RKO (cell line): ENCODE measurements around the gene HORMAD1.
A peak's percentile ranks its signal among the peaks of the same experiment; 100 is the strongest.
"Not testable (repeated sequence)": the region's sequence is repeated elsewhere in the genome, so short reads cannot be mapped to it uniquely, and the experiment has no call there.

ENCODE experiments used
- DNase-seq: peaks from one replicate; pipeline ENCODE4 v3.0.0-alpha.2; 2016; ENCODE audit warnings: low spot score

HORMAD1 gene

GRCh38 chr1:150696995-150697927 lies 23.4 kb downstream of the HORMAD1 start, which contains the start of gene GOLPH3L:
GOLPH3L (minus strand) TSS chr1:150697154; CDS start chr1:150694838, 2,316 bp downstream.
- DNase-seq: peak; percentile 99

GRCh38 chr1:150696590-150696989 lies 24.1 kb downstream of the HORMAD1 start:
- peak; percentile 59 for DNase-seq

GRCh38 chr1:150696162-150696561 lies 24.5 kb downstream of the HORMAD1 start:
- DNase-seq: peak; percentile 46

- DNase-seq: peak; percentile 69
Measured at GRCh38 chr1:150695561-150695960, 25.1 kb downstream of the HORMAD1 start.

- no peak for DNase-seq
Measured at GRCh38 chr1:150692720-150693119, 28.0 kb downstream of the HORMAD1 start.

GRCh38 chr1:150688763-150689162 lies 31.9 kb downstream of the HORMAD1 start:
- no peak for DNase-seq

- DNase-seq: no peak
Measured at GRCh38 chr1:150686275-150686674, 34.4 kb downstream of the HORMAD1 start.

DNA sequence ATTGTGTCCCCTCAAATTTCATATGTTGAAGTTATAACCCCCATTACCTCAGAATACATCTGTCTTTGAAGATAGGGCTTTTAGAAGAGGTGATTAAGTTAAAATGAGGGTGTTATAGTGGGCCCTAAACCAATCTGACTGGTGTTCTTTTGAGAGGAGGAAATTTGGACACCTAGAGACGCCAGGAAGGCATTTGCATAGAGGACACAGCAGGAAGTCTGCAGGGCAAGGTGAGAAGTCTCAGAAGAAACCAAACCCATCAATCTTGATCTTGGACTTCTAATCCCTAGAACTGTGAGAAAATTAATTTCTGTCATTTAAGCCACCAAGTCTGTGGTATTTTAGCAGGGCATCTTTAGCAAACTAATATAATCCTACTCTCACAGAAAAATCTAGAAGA lies 36.8 kb downstream of the HORMAD1 start:
- DNase-seq: no peak

- DNase-seq: no peak
Measured at GRCh38 chr1:150678988-150679387, 41.7 kb downstream of the HORMAD1 start.

DNA sequence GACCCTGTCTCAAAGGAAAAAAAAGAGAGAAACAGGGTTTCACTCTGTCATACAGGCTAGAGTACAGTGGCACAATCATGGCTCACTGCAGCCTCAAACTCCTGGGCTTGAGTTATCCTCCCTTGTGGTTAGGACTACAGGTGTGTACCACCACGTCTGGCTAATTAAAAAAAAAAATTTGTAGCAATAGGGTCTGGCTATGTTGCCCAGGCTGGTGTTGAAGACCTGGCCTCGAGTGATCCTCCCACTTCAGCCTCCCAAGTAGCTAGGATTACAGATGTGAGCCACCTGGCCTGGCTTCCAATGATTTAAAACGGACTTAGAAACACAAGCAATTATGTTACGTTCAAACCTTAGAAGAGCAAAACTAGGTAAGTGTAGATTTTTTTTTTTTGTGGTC lies 45.8 kb downstream of the HORMAD1 start:
- DNase-seq: no peak

- DNase-seq: no peak
Measured at GRCh38 chr1:150663321-150663720, 57.4 kb downstream of the HORMAD1 start.

DNA sequence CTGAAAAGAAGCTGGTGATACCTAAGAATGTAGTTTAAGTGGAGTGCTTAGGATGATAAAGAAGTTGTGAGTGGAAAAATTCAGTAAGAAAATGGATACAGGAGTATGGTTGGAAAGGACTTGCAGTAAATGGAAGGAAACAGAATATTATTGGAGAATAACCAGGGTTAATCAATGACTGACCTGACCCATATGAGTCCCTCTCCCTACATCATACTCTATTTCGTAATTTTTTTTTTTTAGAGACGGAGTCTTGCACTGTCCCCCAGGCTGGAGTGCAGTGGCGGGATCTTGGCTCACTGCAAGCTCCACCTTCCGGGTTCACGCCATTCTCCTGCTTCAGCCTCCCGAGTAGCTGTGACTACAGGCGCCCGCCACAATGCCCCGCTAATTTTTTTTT lies 57.9 kb downstream of the HORMAD1 start:
- no peak for DNase-seq

- DNase-seq: no peak
Measured at GRCh38 chr1:150661156-150661555, 59.5 kb downstream of the HORMAD1 start.

- no peak for DNase-seq
Measured at GRCh38 chr1:150660584-150660983, 60.1 kb downstream of the HORMAD1 start.

- not testable (repeated sequence) for DNase-seq
Measured at GRCh38 chr1:150657064-150657463, 63.6 kb downstream of the HORMAD1 start.

DNA sequence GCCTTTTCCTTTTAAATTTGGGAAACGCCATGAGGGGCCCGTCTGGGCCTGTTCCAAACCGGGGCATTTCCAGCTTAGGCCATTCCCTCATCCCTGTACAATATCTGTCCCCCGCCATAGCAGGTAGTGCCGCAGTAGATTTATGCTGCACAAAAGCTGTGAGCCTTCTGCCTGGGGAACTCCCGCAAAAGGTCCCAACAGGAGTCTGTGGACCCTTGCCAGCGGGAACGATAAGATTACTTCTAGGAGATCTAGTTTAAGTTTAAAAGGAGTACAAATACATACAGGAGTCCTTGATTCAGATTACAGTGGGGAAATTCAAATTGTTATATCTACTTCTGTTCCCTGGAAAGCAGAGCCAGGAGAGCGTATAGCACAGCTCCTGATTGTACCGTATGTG lies 66.1 kb downstream of the HORMAD1 start:
- DNase-seq: not testable (repeated sequence)

- no peak for DNase-seq
Measured at GRCh38 chr1:150650193-150650592, 70.5 kb downstream of the HORMAD1 start.

DNA sequence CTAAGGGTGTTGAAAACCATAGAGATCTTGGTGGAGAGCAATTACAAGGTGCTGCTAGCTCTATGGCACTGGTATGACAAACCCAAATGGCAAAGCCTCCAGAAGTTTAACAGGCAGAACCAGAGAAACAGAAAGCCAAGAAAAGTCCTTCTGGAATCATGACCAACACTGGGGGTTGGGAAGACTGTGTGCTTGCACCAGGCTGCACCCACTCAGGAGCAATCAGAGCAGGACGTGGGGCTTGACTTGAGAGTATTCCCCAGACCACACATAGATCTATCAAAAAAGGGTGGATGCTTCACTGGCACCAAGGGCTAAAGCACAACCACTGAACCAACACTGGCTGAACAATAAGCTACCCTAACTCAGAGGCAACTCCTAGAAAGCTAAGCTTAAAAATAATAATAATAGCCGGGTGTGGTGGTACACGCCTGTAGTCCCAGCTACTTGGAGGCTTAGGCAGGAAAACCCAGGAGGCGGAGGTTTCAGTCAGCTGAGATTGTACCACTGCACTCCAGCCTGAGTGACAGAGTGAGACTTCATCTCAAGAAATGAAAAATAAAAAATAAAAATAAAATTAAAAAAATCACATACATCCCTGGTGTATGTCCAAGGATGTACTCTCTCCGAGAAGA lies 71.1 kb downstream of the HORMAD1 start:
- DNase-seq: no peak
